HEK293T (cell line): ENCODE measurements around the gene PLXND1.

Experiments used
- BHLHE40 ChIP-seq: fragments of 450-650 bp; IDR thresholded peaks from 2 replicates; pipeline ENCODE4 v1.6.1; 2016; ENCODE audit warnings: mild to moderate bottlenecking, moderate library complexity, borderline replicate concordance
- ELF4 ChIP-seq: fragments of 450-650 bp; IDR thresholded peaks from 2 replicates; pipeline ENCODE4 v1.6.1; 2017; ENCODE audit warnings: antibody characterized with exemption
- FOXA1 ChIP-seq: fragments of 450-650 bp; IDR thresholded peaks from 2 replicates; pipeline ENCODE4 v1.6.1; 2016; ENCODE audit warnings: mild to moderate bottlenecking

DNA sequence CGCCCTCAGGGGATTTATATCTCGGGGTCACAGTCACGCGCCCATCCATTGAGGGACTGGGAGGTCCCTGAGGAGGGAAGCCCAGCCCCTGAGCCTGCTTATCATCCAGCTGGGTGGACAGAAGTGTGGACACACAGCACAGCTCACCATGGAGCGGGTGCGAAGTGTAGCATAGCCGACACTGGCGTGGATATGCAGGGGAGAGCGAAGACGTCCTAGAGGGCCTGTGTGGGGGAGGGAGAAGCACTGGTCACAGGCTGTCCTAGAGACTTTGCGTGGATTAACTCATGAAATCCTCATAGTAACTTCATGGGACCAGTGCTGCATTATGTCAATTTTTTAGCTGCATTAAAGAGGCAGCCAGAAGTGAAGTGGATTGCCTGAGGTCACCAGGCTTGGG lies 26.1 kb upstream of the PLXND1 start:
- TF ChIP-seq FOXA1 = no peak
- no peak for TF ChIP-seq BHLHE40
- no peak for TF ChIP-seq ELF4
